Measurements from ENCODE around the gene TNRC6B.

- TF ChIP-seq JAZF1 (CRISPR knock-in tag; IDR thresholded peaks at IDR 0.05) = no peak
- no peak for TF ChIP-seq ZNF121 (CRISPR knock-in tag; IDR thresholded peaks at IDR 0.05)
- no peak for TF ChIP-seq RORB (CRISPR knock-in tag; IDR thresholded peaks at IDR 0.05)
Observed at GRCh38 chr22:40234658-40235057, 56.9 kb downstream of the TNRC6B start.
